Lung (tissue), 12 donors: Measurements from ENCODE around the gene GFAP. TPM values are rescaled to one million over a fixed set of nuclear protein-coding genes. Genes with fewer than 3 reads are reported as not detected.

ENCODE experiments used
- ATAC-seq: fragments of 200-7000 bp; cut with Tn5 transposase; one replicate; pipeline ENCODE4 v1.9.1; 2020; ENCODE audit warnings: moderate number of reproducible peaks; ENCODE audit not compliant: insufficient read depth, low FRiP score
- DNase-seq, 3 donors: peaks; one replicate each; pipeline ENCODE4 v3.0.0-alpha.2; 2013 to 2017
- H3K27ac ChIP-seq, 2 donors: one replicate each; pipeline ENCODE4 v1.5.1; 2013; ENCODE audit warnings: mild to moderate bottlenecking in 2 of 2, moderate library complexity in 2 of 2, control low read depth in 1 of 2, inconsistent platforms in 1 of 2, low read depth in 1 of 2, low read length in 1 of 2
- H3K27me3 ChIP-seq, 3 donors: one replicate each; pipeline ENCODE4 v1.5.1; 2013; ENCODE audit warnings: low read length in 2 of 3; ENCODE audit not compliant: control insufficient read depth in 3 of 3, insufficient read depth in 3 of 3
- H3K36me3 ChIP-seq, 4 donors: one replicate each; pipeline ENCODE4 v1.5.1; 2013; ENCODE audit warnings: low read length in 4 of 4, mild to moderate bottlenecking in 1 of 4, moderate library complexity in 1 of 4; ENCODE audit not compliant: control insufficient read depth in 4 of 4, insufficient read depth in 4 of 4
- H3K4me1 ChIP-seq, 5 donors: one replicate each; pipeline ENCODE4 v1.5.1; 2013; ENCODE audit warnings: low read length in 5 of 5, mild to moderate bottlenecking in 2 of 5, moderate library complexity in 1 of 5; ENCODE audit not compliant: control insufficient read depth in 5 of 5, insufficient read depth in 5 of 5
- H3K4me3 ChIP-seq: one replicate; pipeline ENCODE4 v1.5.1; 2013; ENCODE audit warnings: mild to moderate bottlenecking, control low read depth, moderate library complexity
- H3K9ac ChIP-seq, 2 donors: one replicate each; pipeline ENCODE4 v1.5.1; 2013; ENCODE audit warnings: low read length in 2 of 2, control low read depth in 1 of 2; ENCODE audit not compliant: insufficient read depth in 1 of 2
- H3K9me3 ChIP-seq, 4 donors: one replicate each; pipeline ENCODE4 v1.5.1; 2013; ENCODE audit warnings: low read length in 3 of 4, mild to moderate bottlenecking in 1 of 4, moderate library complexity in 1 of 4; ENCODE audit not compliant: control insufficient read depth in 4 of 4, insufficient read depth in 3 of 4
- WGBS, 2 donors: extraction: QIAGEN DNeasy Blood & Tissue Kit; methylation state at CpG; one replicate each; pipeline ENCODE4 v1.1.7; 2013; 5-methylcytosine and 5-hydroxymethylcytosine counted together
- polyA plus RNA-seq, 2 donors: library from polyadenylated mRNA; stranded (reverse); fragments of 200-250 nt; gene quantifications; one replicate each; pipeline ENCODE4 v1.2.1, GENCODE V29; 2013
- total RNA-seq, 2 donors: library from RNA; depleted of rRNA in 1 of 2; stranded (reverse); fragments of >200 nt in 1 of 2; gene quantifications; one replicate each; pipeline ENCODE4 v1.2.1, GENCODE V29; 2014 to 2021
- TF ChIP-seq, protein P1 (sequence below): IDR thresholded peaks from 2 replicates; pipeline ENCODE4 v1.5.1; 2012; ENCODE audit warnings: mild to moderate bottlenecking; ENCODE audit errors: control extremely low read depth, extremely low read depth
- donor health status: control.
- donor health status: control.
- donor health status: Bipolar disorder and iron deficiency.
- donor health status: healthy.
- donor health status: DM: yes; HTN: yes; CAD: no.

The GFAP gene
- total and polyA plus RNA-seq, 4 donors: 0.25 to 0.88 (median 0.34) TPM

DNA sequence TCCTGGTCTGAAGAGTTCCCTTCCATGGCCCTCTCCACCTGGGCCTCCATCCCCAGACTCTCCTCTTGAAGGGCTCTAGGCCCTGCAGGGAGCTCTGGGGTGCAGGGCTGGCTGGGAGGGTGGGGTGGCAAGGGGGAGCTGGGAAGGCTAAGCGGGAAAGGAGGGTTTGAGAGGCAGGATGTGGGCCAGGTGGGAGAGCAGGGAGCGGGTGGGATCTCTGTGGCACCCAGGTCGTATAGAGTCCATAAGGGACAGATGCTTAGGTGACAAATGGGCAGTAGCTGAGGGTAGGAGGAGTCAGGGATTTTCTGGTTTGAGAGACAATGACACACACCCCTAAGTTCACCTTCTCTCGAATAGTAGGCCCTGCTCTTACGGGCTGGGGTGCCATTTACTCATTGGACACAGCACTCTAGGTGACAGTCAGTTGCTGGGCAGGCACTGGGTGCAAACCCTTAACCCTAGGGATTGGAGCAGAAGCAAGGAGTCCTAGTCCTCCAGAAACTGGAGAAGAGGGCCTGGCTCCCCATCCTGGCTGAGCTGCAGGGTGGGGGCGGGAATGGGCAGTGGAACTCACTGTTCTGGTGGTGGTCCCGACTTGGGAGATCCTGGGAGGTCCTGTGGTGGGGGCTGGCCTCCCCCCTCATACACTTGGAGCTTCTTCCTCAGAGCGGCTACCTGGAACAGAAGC, 16.9 kb upstream of the GFAP start:
- 84 to 95% methylated on average over 7 to 8 of the region's 8 CpGs for WGBS, 2 donors
- DNase-seq: no peak
- Histone ChIP-seq H3K27me3 (no peaks in the 10 kb centered on the region), H3K36me3 (peaks cover 0 to 21% (median 1%) of the 10 kb centered on the region in 4 donors), H3K9ac (no peak overlapping the region), H3K9me3 (no peaks in the 10 kb centered on the region), H3K27ac (no peak overlapping the region), H3K4me3 (no peak overlapping the region), H3K4me1 (peaks cover 0 to 3% (median 0%) of the 10 kb centered on the region in 5 donors)
- TF ChIP-seq, protein P1, sequence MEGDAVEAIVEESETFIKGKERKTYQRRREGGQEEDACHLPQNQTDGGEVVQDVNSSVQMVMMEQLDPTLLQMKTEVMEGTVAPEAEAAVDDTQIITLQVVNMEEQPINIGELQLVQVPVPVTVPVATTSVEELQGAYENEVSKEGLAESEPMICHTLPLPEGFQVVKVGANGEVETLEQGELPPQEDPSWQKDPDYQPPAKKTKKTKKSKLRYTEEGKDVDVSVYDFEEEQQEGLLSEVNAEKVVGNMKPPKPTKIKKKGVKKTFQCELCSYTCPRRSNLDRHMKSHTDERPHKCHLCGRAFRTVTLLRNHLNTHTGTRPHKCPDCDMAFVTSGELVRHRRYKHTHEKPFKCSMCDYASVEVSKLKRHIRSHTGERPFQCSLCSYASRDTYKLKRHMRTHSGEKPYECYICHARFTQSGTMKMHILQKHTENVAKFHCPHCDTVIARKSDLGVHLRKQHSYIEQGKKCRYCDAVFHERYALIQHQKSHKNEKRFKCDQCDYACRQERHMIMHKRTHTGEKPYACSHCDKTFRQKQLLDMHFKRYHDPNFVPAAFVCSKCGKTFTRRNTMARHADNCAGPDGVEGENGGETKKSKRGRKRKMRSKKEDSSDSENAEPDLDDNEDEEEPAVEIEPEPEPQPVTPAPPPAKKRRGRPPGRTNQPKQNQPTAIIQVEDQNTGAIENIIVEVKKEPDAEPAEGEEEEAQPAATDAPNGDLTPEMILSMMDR: no peak
- ATAC-seq: no peak

GRCh38 chr17:44931376-44931775, 16.1 kb upstream of the GFAP start:
- Histone ChIP-seq H3K27ac (no peak overlapping the region), H3K9ac (no peak overlapping the region), H3K4me3 (no peak overlapping the region), H3K36me3 (peaks cover 0 to 21% (median 1%) of the 10 kb centered on the region in 4 donors), H3K27me3 (no peaks in the 10 kb centered on the region), H3K4me1 (peaks cover 0 to 3% (median 0%) of the 10 kb centered on the region in 5 donors), H3K9me3 (no peaks in the 10 kb centered on the region)
- WGBS, 2 donors: 93 to 95% methylated on average over 5 of the region's 5 CpGs
- TF ChIP-seq, protein P1: no peak
- ATAC-seq: no peak
- no peak for DNase-seq

GRCh38 chr17:44930667-44931066, 15.4 kb upstream of the GFAP start:
- H3K9ac ChIP-seq: no peak overlapping the region
- no peak overlapping the region for H3K27ac ChIP-seq
- TF ChIP-seq, protein P1: no peak
- DNase-seq (no peak), ATAC-seq (no peak)
- H3K4me1 ChIP-seq: peaks cover 0 to 3% (median 0%) of the 10 kb centered on the region in 5 donors
- no peak overlapping the region for H3K4me3 ChIP-seq
- 85 to 95% methylated on average over 6 of the region's 6 CpGs for WGBS, 2 donors
- no peaks in the 10 kb centered on the region for H3K9me3 ChIP-seq
- H3K27me3 ChIP-seq: no peaks in the 10 kb centered on the region
- H3K36me3 ChIP-seq: peaks cover 0 to 17% (median under 1%) of the 10 kb centered on the region in 4 donors
